ENCODE data around the gene LIMK1.

Gene LIMK1

DNA sequence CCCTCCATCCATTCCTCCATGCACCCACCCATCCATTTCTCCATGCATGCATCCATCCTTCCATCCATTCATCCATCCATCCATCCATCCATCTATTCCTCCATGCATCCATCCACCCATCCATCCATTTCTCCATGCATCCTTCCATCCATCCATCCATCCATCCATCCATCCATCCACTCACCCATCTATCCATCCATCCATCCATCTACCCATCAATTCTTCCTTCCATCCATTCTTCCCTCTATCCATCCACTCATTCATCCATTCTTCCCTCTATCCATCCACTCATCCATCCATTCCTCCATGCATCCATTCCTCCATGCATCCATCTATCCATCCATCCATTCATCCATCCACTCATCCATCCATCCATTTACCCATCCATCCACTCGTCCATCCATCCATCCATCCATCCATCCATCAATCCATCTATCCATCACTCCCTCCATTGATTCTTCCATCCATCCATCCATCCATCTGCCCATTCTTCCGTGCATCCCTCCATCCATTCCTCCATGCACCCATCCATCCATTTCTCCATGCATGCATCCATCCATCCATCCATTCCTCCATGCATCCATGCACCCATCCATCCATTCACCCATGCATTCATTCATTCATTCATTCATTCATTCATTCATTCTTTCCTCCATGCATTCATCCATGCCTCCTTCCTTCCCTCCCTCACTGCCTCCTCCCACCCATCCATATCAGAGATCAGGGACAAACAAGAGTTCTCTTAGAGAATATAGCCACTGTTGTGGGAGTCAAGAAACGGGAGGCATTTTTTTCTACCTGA, 33.4 kb upstream of the LIMK1 start:
- no peak overlapping the region for H3K4me2 ChIP-seq (ENCODE audit: low read length)
- H4K20me1 ChIP-seq (ENCODE audit: insufficient read depth, low read length), result no peaks in the 10 kb centered on the region
- H3K36me3 ChIP-seq (replicated peaks; ENCODE audit: low read depth, low read length), result no peaks in the 10 kb centered on the region
- no peaks in the 10 kb centered on the region for H3K79me2 ChIP-seq (ENCODE audit: low read length)
- H3K4me3 ChIP-seq (ENCODE audit: low read length), result no peak overlapping the region
- H3K9ac ChIP-seq (ENCODE audit: low read length), result no peak overlapping the region
- no peak overlapping the region for H2AFZ ChIP-seq (ENCODE audit: low read depth, low read length)
- no peaks in the 10 kb centered on the region for H3K4me1 ChIP-seq (ENCODE audit: low read length)
- peaks cover 8% of the 10 kb centered on the region; the same call in 1 of the 2 replicates for H3K27me3 ChIP-seq (ENCODE audit: low read depth, low read length)
- no peak overlapping the region for H3K27ac ChIP-seq (ENCODE audit: low read length)
- no peaks in the 10 kb centered on the region for H3K9me3 ChIP-seq (ENCODE audit: insufficient read depth, low read length)
- no peak for TF ChIP-seq EZH2phosphoT487 (IDR thresholded peaks at IDR 0.05; ENCODE audit: low read depth)
- TF ChIP-seq, protein P1, sequence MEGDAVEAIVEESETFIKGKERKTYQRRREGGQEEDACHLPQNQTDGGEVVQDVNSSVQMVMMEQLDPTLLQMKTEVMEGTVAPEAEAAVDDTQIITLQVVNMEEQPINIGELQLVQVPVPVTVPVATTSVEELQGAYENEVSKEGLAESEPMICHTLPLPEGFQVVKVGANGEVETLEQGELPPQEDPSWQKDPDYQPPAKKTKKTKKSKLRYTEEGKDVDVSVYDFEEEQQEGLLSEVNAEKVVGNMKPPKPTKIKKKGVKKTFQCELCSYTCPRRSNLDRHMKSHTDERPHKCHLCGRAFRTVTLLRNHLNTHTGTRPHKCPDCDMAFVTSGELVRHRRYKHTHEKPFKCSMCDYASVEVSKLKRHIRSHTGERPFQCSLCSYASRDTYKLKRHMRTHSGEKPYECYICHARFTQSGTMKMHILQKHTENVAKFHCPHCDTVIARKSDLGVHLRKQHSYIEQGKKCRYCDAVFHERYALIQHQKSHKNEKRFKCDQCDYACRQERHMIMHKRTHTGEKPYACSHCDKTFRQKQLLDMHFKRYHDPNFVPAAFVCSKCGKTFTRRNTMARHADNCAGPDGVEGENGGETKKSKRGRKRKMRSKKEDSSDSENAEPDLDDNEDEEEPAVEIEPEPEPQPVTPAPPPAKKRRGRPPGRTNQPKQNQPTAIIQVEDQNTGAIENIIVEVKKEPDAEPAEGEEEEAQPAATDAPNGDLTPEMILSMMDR (IDR thresholded peaks at IDR 0.05; ENCODE audit: low read depth, low read length), result no peak

DNA sequence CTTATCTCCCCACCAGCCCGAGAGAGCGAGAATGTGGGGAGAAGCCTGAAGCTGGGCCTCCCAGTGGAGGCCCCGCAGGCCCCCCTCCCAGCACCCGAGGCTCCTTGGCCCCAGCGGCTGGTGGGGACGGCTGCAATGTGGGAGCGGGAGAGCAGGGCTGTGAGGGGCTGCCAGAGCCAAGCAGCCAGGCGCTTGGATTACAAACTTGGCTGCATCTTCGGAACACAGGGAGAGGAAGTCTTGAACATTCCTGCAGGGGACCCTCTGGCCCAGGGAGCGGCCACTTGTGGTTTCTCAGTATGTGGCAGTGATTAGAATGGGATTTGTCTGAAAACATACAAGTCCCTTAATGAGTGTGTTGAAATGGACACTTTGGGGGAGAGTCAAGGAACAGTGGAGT, 32.4 kb upstream of the LIMK1 start:
- no peak overlapping the region for H3K27ac ChIP-seq (ENCODE audit: low read length)
- H3K27me3 ChIP-seq (ENCODE audit: low read depth, low read length), result peaks cover 8% of the 10 kb centered on the region; the same call in 1 of the 2 replicates
- no peaks in the 10 kb centered on the region for H3K36me3 ChIP-seq (replicated peaks; ENCODE audit: low read depth, low read length)
- TF ChIP-seq EZH2phosphoT487 (IDR thresholded peaks at IDR 0.05; ENCODE audit: low read depth), result no peak
- TF ChIP-seq, protein P1 (IDR thresholded peaks at IDR 0.05; ENCODE audit: low read depth, low read length), result no peak
- H3K9ac ChIP-seq (ENCODE audit: low read length), result no peak overlapping the region
- no peak overlapping the region for H3K4me3 ChIP-seq (ENCODE audit: low read length)
- no peaks in the 10 kb centered on the region for H3K4me1 ChIP-seq (ENCODE audit: low read length)
- no peaks in the 10 kb centered on the region for H3K79me2 ChIP-seq (ENCODE audit: low read length)
- no peak overlapping the region for H2AFZ ChIP-seq (ENCODE audit: low read depth, low read length)
- H3K4me2 ChIP-seq (ENCODE audit: low read length), result no peak overlapping the region
- H3K9me3 ChIP-seq (ENCODE audit: insufficient read depth, low read length), result no peaks in the 10 kb centered on the region
- no peaks in the 10 kb centered on the region for H4K20me1 ChIP-seq (ENCODE audit: insufficient read depth, low read length)

DNA sequence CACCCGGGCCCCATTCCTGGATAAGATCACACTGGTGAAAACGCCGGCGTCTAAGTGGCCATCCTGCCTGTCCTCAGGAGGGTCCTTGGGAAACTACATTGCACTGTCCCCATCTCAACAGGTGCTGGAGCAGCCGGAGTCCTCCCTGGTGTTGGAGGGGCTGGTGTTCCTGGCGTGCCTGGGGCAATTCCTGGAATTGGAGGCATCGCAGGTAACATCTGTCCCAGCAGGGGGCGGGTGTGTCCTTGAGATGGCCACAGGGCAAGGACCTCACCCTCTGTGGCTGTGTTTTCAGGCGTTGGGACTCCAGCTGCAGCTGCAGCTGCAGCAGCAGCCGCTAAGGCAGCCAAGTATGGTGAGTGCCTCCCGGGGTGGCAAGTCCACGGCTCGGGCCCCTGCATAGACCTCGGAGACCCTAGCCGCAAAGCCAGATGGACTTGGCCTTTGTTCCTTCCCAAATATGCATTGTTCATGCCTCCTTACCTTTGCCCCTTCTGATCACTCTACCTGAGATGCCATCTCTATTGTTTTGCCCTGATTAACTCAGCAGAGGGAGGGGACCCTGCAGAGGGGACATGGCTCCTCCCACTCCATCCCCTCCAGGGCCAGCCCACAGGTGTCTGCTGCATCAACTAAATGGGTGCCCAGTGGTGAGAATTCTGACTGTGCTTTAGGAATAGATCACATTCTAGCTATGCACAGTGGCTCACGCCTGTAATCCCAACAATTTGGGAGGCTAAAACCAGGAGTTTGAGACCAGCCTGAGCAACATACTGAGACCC, 31.8 kb upstream of the LIMK1 start:
- H3K27me3 ChIP-seq (ENCODE audit: low read depth, low read length), result peaks cover 8% of the 10 kb centered on the region; the same call in 1 of the 2 replicates
- no peak overlapping the region for H2AFZ ChIP-seq (ENCODE audit: low read depth, low read length)
- no peak overlapping the region for H3K9ac ChIP-seq (ENCODE audit: low read length)
- no peaks in the 10 kb centered on the region for H3K36me3 ChIP-seq (replicated peaks; ENCODE audit: low read depth, low read length)
- H4K20me1 ChIP-seq (ENCODE audit: insufficient read depth, low read length), result no peaks in the 10 kb centered on the region
- H3K27ac ChIP-seq (ENCODE audit: low read length), result no peak overlapping the region
- H3K79me2 ChIP-seq (ENCODE audit: low read length), result no peaks in the 10 kb centered on the region
- no peak overlapping the region for H3K4me3 ChIP-seq (ENCODE audit: low read length)
- no peaks in the 10 kb centered on the region for H3K4me1 ChIP-seq (ENCODE audit: low read length)
- H3K9me3 ChIP-seq (ENCODE audit: insufficient read depth, low read length), result no peaks in the 10 kb centered on the region
- TF ChIP-seq EZH2phosphoT487 (IDR thresholded peaks at IDR 0.05; ENCODE audit: low read depth), result no peak
- TF ChIP-seq, protein P1 (IDR thresholded peaks at IDR 0.05; ENCODE audit: low read depth, low read length), result peak; percentile 40
- H3K4me2 ChIP-seq (ENCODE audit: low read length), result no peak overlapping the region

DNA sequence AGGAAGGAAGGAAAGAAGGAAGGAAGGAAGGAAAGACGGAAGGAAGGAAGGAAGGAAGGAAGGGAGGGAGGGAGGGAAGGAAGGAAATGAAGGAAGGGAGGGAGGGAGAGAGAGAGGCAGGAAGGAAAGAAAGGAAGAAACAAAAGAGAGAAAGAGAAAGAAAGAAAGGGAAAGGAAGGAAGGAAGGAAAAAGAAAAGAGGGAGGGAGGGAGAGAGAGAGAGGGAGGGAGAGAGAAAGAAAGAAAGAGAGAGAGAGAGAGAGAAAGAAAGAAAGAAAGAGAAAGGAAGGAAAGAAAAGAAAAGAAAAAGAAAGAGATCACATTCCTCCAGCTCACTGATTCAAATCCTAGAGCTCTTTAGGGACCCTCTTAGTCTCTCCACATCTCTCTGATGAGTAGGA, 31.0 kb upstream of the LIMK1 start:
- no peaks in the 10 kb centered on the region for H3K9me3 ChIP-seq (ENCODE audit: insufficient read depth, low read length)
- no peak for TF ChIP-seq EZH2phosphoT487 (IDR thresholded peaks at IDR 0.05; ENCODE audit: low read depth)
- TF ChIP-seq, protein P1 (IDR thresholded peaks at IDR 0.05; ENCODE audit: low read depth, low read length), result no peak
- H3K4me1 ChIP-seq (ENCODE audit: low read length), result no peaks in the 10 kb centered on the region
- no peak overlapping the region for H3K9ac ChIP-seq (ENCODE audit: low read length)
- H3K4me2 ChIP-seq (ENCODE audit: low read length), result no peak overlapping the region
- peaks cover 14% of the 10 kb centered on the region for H3K27me3 ChIP-seq (ENCODE audit: low read depth, low read length)
- H3K27ac ChIP-seq (ENCODE audit: low read length), result no peak overlapping the region
- no peaks in the 10 kb centered on the region for H4K20me1 ChIP-seq (ENCODE audit: insufficient read depth, low read length)
- no peaks in the 10 kb centered on the region for H3K79me2 ChIP-seq (ENCODE audit: low read length)
- H2AFZ ChIP-seq (ENCODE audit: low read depth, low read length), result no peak overlapping the region
- no peaks in the 10 kb centered on the region for H3K36me3 ChIP-seq (replicated peaks; ENCODE audit: low read depth, low read length)
- H3K4me3 ChIP-seq (ENCODE audit: low read length), result no peak overlapping the region
